ENCODE results near the gene PHLDA3.

DNA sequence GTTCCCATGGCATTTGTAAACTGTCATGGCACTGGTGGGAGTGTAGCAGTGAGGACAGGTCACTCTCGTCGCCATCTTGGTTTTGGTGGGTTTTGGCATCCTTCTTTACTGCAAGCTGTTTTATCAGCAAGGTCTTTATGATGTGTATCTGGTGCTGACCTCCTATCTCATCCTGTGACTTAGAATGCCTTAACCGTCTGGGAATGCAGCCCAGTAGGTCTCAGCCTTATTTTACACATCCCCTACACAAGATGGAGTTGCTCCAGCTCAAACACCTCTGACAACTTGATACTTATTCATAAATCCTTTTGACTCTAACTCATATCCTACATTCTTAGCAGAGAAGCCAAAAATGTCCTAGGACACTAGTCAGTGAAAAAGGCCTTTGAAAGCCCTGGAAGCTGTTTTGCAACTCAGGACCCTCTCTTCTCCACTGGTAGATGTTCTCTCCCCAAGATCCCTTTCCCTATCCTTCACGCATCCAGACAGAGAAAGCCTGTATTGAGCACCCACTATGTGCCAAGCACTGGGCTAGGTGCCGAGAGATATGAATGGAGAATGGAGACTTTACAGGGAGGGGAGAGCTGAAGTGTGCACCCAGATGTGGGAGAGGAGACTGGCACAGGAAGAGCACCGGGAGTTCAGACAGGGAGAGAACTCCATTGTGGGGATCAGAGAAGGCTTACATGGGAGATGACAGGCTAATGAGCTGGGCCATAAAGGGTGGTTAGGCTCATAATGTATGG is 44.7 kb upstream of the PHLDA3 start:
- TF ChIP-seq, protein P1, sequence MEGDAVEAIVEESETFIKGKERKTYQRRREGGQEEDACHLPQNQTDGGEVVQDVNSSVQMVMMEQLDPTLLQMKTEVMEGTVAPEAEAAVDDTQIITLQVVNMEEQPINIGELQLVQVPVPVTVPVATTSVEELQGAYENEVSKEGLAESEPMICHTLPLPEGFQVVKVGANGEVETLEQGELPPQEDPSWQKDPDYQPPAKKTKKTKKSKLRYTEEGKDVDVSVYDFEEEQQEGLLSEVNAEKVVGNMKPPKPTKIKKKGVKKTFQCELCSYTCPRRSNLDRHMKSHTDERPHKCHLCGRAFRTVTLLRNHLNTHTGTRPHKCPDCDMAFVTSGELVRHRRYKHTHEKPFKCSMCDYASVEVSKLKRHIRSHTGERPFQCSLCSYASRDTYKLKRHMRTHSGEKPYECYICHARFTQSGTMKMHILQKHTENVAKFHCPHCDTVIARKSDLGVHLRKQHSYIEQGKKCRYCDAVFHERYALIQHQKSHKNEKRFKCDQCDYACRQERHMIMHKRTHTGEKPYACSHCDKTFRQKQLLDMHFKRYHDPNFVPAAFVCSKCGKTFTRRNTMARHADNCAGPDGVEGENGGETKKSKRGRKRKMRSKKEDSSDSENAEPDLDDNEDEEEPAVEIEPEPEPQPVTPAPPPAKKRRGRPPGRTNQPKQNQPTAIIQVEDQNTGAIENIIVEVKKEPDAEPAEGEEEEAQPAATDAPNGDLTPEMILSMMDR (IDR thresholded peaks at IDR 0.05) = no peak
- no peak for TF ChIP-seq EZH2 (IDR thresholded peaks at IDR 0.05)
- TF ChIP-seq EZH2phosphoT487 (IDR thresholded peaks at IDR 0.05) = no peak

All from neural progenitor cell (in vitro differentiated cells).